AG04449 (cell line): ENCODE measurements around the gene MSANTD1.

Experiments
- CTCF ChIA-PET: fragments of 350-600 bp; formaldehyde crosslinking; extraction: SDS; loops from one replicate; lab custom pipeline; 2021; ENCODE audit warnings: antibody characterized with exemption; lab: Yijun Ruan, JAX
- POLR2A ChIA-PET: fragments of 400-600, 350-600 bp; formaldehyde crosslinking; extraction: SDS; loops from one replicate; lab custom pipeline; 2020; ENCODE audit warnings: antibody characterized with exemption, inconsistent platforms; lab: Yijun Ruan, JAX
- DNase-seq: peaks from one replicate; pipeline ENCODE4 v3.0.0-alpha.2; 2010; ENCODE audit warnings: low read depth, low spot score
- H3K4me3 ChIP-seq: 2 replicates; pipeline ENCODE4 v1.5.1; 2011; ENCODE audit warnings: low read depth, mild to moderate bottlenecking, control low read depth, low read length
- CTCF ChIP-seq: IDR thresholded peaks from one replicate; pipeline ENCODE4 v1.5.1; 2011; ENCODE audit warnings: mild to moderate bottlenecking, moderate library complexity, low read length, control low read depth, inconsistent platforms; ENCODE audit not compliant: insufficient read depth; ENCODE audit errors: missing control alignments

The MSANTD1 gene

GRCh38 chr4:3218824-3219760, 29.9 kb upstream of the MSANTD1 start:
- CTCF ChIA-PET, result interaction anchor here (0.6 to 1.3 kb wide), 3 partner anchors 25 to 216 kb away, joined by 3 to 4 read pairs (median 4); no protein-coding TSS in a partner anchor

DNA sequence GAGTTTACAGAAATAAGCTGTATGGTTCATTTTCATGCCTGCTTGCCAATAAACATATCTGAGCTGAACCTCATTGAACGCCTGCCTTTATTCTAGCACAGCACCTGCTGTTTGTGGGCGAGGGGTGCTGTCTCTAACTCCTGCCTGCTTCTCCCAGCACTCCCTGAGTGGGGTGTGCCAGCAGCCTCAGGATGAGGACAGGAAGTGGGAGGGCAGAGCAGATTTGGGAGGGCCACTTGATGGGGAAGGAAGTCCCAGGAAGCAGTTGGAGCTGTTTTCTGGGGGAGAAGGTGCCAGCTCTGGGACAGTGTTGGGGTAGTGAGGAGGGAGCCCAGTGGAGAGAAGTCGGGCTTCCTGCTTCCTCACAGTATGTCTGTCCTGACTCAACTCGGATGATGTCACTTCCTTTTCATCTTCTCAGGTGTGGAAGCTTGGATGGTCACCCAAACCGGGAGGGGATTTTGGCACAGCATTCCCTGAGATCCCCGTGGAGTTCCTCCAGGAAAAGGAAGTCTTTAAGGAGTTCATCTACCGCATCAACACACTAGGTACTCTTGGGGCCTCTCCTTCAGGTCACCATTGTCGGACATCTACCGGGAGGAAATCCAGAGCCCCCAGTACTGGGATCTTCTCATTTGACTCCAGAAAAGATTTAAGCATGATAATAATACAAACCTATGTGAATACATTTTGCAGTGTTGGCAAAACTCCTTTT, 29.0 kb upstream of the MSANTD1 start:
- ChIA-PET CTCF (interaction anchor here (0.6 to 1.3 kb wide), 3 partner anchors 26 to 215 kb away, joined by 3 to 4 read pairs (median 4); no protein-coding TSS in a partner anchor), POLR2A (no interaction called here)
- H3K4me3 ChIP-seq, result no peak overlapping the region
- TF ChIP-seq CTCF, result no peak
- DNase-seq, result no peak

More at GRCh38 chr4:3218824-3219760, 29.9 kb upstream of the MSANTD1 start:
- DNase-seq, result no peak
- POLR2A ChIA-PET, result no interaction called here
- no peak overlapping the region for H3K4me3 ChIP-seq
- no peak for TF ChIP-seq CTCF

DNA sequence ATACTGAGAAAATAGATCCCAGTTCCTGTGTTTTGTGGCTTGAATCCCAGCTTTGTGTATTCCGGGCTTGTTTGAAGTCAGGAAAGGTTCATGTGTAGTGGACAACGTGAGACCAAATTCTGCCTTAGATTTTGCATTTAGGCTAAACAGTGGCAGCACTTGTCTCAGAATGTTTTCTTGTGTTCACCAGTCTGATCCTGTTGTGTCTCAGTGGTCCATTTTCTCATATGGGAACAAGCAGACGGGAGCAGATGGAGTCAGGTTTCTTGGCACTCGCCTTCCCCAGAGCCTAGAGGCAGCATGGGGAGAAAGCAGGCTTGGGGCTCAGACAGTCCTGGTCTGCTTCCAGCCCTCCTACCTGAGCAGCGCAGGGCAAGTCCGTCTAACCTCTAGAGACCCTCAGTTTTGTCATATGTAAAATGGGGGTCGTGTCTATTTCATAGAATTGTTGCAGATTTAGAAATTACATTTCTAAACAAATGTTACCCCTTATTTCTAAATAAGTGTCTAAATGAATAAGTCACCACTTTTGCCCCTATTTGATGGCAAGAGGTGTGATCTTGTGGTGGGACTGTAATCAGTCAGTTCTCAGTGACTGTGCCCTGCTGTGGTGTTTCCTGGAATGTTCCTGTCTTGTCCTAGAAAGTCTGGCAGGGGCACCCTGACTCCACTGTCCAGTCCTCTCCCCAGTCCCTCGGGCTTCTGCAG, 28.3 kb upstream of the MSANTD1 start:
- POLR2A ChIA-PET, result no interaction called here
- H3K4me3 ChIP-seq, result no peak overlapping the region
- no peak for DNase-seq
- TF ChIP-seq CTCF, result no peak
- CTCF ChIA-PET, result interaction anchor here (1.3 kb wide), 1 partner anchor 214 kb away, joined by 4 read pairs; no protein-coding TSS in a partner anchor

- no peak overlapping the region for H3K4me3 ChIP-seq
- ChIA-PET POLR2A (no interaction called here), CTCF (no interaction called here)
- no peak for TF ChIP-seq CTCF
- DNase-seq, result no peak
These were observed 27.8 kb upstream of the MSANTD1 start for GRCh38 chr4:3221184-3221494.

- CTCF ChIA-PET, result interaction anchor here (1.0 kb wide), 1 partner anchor 21 kb away, joined by 3 read pairs; no protein-coding TSS in a partner anchor
- no peak for DNase-seq
- TF ChIP-seq CTCF, result no peak
- POLR2A ChIA-PET, result no interaction called here
- no peak overlapping the region for H3K4me3 ChIP-seq
These were observed 27.0 kb upstream of the MSANTD1 start for GRCh38 chr4:3221996-3222395.
